GM21737 (cell line): ENCODE measurements around the gene DDX39A.
A peak's percentile ranks its signal among the peaks of the same experiment; 100 is the strongest.
"Not testable (repeated sequence)": the region's sequence is repeated elsewhere in the genome, so short reads cannot be mapped to it uniquely, and the experiment has no call there.

Experiments
- ATAC-seq: cut with Tn5 transposase; IDR thresholded peaks from one replicate; pipeline ENCODE4 v1.9.1; 2021; ENCODE audit warnings: mild to moderate bottlenecking, moderate library complexity; ENCODE audit not compliant: unreplicated experiment

DDX39A gene

GRCh38 chr19:14367016-14367415 is 52.1 kb downstream of the DDX39A start:
- no peak for ATAC-seq

DNA sequence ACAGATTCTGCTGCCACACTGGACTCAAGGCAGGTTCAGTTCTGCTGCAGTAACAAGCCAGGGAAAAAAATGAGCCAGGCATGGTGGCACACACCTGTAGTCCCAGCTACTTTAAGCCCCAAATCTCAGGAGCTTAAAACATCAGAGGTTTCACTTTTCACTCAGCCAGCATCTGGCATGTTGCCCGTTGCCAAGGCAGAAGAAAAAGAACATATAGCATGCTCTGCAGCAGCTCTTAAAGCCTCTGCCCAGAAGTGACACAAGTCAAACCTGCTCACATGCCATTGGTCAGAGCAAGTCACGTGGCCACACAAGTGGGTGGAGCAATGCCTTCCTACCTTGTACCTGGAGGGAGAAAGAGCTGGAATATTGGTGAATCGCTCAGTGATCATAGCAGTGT is 52.6 kb downstream of the DDX39A start:
- ATAC-seq, result peak; percentile 36

DNA sequence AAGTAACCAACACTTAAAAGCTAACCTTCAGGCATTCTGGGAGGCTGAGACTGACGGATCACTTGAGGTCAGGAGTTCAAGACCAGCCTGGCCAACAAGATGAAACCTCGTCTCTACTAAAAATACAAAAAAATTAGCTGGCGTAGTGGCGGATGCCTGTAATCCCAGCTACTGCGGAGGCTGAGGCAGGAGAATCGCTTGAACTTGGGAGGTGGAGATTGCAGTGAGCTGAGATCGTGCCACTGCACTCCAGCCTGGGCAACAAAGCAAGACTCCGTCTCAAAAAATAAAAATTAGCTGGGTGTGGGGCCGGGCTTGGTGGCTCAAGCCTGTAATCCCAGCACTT is 55.1 kb downstream of the DDX39A start:
- not testable (repeated sequence) for ATAC-seq

DNA sequence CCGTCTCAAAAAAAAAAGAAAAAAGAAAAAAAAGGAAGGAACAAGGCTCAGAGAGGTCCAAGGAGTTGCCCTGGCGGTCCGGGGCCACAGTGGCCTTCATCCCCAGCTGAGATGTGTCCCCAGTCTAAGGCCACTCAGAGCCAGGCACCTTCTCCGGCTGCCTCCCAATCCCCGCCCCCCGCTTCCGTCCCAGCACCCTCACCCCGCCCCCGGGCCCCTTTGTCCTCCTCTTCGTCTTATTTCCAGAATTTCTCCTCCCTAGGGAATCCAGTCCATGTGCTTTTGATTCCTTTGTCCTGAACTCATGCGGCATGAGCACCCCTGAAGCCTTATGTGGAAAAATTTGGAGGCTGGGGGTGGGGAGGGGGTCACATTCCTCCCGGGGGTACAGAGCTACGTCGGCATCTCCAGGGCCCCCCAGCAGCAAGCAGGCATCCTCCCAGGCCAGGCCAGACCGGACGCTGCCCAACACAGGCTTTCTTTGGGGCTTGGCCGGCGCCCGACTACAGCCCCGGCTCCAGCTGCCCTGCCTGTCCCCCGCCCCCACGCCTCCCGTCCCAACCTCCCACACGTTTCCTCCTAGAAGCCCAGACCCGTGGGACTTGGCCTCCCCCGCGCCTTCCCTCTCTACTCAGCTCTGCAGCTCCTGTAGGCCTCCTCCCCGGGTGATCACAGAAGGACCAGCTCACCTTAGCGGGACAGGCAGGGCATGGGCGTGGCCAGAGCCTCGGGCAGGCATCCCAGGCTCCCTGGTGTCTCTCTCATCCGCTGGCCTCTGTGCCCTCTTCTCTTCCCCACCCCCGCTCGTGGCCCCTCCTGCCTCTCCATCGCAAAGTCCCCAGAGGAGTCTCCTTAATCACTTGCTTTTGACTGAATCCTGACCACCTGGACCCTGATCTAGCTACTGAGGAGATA is 55.7 kb downstream of the DDX39A start:
- ATAC-seq, result no peak

DNA sequence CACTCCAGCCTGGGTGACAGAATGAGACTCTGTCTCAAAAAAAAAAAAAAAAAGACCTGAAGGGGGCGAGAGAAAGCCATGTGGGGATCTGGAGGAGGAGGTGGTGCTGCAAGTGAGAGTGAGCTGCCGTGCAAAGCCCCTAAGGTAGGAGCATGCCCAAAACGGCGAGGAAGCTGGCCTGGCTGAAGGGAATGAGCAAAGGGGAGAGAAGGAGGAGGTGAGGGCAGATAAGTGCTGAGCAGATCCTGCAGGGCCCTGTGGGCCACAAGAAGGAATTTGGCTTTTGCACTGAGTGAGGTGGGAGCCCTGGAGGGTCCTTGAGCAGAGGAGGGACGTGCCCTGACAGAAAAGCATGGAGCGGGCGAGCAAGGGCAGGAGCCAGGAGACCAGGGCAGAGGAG is 57.3 kb downstream of the DDX39A start:
- ATAC-seq, result no peak
